T-helper 22 cell (primary cell): ENCODE results near the gene SUN1.

Experiments used
- DNase-seq: peaks from one replicate; pipeline ENCODE4 v3.0.0-alpha.2; 2020; ENCODE audit warnings: low read depth

Gene SUN1

DNA sequence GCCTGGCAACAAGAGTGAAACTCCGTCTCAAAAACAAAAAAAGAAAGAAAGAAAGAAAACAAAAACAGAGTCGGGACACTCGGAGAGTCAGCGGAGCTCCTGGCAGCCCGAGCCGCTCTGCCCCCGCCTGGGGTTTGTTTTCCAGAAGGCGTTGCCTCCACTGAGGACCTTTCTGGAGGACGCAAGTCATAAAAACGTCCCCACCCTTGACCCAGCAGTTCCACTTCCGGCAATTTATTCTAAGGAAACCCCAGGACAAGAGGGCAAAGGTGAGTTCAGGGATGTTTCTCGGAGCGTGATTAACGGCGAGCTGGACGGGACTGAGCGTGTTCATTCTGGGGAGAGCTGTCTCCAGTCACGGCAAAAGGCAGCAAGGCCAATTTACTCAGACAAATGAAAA lies 27.0 kb upstream of the SUN1 start:
- no peak for DNase-seq

DNA sequence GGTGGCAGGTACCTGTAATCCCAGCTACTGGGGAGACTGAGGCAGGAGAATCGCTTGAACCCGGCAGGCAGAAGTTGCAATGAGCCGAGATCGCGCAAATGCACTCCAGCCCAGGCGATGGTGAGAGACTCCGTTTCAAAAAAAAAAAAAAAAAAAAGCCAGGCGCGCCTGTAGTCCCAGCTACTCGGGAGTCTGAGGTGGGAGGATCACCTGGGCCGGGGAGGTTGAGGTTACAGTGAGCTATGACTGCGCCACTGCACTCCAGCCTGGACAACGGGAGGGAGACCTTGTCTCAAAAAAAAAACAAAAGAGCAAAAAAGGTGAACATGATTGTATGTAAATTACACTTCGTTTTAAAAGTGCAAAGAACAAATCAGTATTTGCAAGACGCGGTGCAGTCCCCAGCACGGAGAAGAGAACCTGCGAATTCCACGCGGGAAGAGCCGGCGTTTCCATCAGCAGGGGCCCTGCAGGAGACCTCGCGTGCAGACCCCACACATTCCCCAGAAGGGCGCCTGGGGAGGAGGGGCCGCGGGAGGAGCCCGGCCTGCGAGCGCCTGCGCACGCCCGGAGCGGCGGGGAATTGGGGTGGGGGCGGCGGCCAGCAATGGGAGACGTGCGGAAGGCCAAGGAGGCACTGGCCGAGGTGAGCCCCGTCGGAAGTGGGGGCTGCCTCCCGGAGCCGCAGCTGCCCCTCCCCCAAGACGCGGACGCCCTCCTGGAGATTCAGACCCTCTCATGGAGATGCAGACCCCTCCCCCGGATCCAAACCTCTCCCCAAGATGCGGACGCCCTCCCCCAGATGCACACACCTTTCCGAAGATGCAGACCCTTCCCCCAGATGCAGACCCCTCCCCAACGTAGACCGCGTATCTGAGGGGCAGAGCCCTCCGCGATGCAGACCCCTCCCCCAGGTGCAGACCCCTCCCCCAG lies 16.7 kb upstream of the SUN1 start:
- no peak for DNase-seq

DNA sequence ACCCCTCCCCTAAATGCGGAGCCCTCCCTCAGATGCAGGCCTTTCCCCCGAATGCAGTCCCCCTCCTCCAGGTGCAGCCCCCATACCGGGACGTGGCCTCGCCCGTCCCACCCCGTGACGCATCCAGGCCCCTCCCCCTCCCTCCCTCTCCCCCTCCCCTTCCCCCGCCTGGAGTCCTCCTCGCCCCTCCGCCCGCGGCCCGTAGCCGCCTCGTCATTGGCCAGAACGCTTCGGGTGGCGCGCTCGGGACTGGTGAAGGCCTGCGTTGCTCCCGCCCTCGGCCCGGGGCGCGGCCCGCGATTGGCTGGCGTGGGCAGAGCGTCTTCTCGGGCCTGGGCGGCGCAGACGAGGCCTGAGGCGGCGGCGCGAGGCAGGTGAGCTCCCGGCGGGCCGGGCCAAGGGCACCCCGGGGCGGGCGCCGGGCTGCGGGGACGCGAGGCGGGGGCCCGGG lies 16.0 kb upstream of the SUN1 start:
- peak; percentile 95 for DNase-seq

DNA sequence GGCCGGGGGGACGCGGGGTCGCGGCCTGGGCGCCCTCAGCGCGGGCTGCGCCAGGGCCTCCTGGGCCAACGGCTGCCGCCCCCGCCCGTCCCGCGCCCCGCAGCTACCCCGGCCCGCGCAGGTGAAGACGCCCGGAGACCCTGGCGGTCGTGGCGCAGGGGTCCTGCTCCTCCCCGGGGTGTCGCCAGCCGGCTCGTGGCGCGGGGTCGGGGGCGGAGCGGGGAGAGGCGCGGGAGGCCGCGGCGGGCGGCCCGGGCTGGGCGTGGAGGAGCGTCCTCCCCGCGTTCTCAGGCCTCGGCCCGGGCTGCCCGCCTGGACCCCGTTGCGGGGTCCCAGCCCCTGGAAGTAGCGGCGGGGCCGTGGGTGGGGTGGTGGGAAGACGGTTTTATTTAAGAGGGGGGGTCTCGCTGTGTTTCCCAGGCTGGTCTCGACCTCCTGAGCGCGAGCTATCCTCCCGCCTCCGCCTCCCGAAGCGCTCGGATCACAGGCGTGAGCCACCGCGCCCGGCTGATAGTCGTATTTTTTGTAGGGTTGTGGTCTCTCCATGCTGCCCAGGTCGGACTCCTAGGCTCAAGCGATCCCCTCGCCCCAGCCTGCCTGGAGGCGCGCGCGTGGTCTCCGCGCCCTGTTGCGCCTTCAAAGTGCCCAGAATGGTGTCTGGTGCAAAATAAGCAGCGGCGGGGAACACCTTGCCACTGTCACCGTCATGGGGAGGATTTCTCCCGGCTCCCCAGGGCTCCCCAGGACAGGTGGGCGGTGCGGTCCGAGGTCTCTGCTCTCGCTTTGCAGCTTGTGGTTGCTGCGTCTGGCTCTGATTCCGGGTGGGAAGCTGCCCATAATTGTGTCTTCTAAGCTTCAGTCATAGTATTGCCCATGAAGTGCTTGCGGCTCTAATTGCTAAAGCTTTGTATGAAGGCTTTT lies 15.3 kb upstream of the SUN1 start:
- peak; percentile 26 for DNase-seq

DNA sequence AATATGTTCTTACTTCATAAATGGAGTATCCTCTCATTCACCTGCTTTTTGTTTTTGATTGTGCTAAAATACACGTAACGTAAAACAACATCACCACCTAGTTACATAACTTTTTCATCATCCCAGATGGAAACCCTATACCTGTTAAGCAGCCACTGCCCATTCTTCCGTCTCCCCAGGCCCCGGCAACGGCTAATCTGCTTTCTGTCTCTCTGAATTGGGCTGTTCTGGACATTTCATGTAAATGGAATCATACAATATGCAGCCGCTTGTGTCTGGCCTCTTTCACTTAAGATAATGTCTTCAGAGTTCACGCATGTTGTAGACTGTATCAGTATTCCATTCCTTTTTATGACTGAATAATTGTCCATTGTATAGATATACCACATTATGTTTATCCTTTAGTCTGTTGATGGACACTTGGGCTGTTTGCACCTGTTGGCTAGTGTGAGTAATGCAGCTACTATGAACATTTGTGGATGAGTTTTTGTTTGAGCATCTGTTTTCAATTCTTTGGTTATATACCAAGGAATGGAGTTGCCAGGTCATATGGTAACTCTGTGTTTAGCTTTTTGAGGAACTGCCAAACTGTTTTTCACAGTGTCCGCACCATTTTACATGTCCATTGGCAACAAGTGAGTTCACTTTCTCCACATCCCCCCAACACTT lies 14.1 kb upstream of the SUN1 start:
- no peak for DNase-seq

DNA sequence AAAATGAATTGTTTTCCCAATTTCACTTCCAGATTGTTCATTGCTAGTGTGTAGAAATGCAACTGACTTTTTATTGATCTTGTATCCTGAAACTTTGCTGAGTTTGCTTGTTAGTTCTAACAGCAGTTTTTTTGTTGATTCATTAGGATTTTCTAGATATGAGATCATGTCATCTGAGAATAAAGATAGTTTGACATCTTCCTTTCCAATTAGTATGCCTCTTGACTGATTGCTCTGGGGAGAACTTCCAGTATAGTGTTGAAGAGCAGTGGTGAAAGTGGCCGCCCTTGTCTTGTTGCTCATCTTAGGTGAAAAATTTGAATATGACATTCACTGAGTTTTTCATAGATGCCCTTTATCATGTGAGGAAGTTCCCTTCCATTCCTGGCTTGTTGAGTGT lies 11.9 kb upstream of the SUN1 start:
- DNase-seq: no peak

DNA sequence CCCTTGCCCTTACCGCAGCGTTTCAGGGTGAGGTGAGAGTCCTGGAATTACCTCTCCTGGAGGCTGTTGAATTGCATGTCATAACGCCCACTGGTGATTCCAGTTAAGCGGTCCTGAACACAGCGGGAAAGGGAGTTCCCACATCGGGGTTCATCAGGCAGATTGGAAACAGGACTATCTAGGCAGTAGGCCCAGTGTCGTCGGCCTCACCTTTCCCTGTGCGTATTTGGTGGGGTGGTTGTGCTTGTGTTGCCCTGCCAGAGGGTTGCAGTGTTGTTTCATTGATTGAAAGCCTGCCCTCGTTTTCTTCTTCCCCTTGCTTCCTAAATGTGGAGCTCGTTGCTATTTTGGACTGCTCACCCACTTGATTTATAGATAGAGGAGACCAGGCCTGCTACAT lies 10.6 kb upstream of the SUN1 start:
- no peak for DNase-seq

DNA sequence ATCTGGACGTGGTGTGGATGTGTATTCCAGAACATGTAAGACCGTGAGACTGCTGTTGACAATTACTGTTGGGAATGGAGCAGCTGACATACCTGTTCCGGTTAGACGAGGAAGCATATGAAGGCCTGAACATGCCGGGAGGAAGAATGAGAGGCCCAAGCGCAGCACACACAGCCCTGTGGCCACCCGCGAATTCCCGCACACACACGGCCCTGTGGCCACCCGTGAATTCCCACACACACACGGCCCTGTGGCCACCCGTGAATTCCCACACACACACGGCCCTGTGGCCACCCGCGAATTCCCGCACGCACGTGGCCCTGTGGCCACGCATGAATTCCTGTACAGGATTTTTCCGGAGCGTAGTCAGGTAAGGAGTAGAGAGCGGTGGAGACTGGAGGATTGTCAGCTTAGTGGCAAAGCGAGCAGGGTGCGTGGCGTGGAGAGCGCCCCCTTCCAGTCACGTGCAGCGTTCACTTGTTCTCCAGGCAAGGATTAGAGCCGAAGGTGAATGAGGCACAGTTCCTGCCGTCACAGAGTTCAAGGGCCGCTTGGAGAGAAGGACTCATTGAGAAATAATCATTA lies 9.5 kb upstream of the SUN1 start:
- DNase-seq: no peak

DNA sequence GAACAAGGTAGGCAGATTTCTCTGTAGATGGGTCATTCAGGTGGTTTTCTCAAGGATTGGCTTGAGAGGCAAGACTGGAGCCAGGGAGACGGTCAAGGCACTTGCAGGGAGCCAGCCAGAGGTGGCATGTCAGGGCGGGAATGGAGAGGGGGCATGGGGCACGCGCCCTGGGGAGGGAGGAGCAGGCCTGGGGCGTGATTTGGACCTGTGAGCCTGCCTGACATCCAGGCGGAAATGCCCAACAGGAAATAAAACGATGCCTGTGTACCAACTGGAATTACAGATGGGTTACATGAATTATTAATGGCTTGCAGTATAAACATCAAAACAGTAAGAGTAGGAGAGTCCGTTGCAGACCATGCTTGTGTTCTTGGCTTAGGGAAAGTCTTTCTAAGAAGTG lies 8.6 kb upstream of the SUN1 start:
- no peak for DNase-seq

DNA sequence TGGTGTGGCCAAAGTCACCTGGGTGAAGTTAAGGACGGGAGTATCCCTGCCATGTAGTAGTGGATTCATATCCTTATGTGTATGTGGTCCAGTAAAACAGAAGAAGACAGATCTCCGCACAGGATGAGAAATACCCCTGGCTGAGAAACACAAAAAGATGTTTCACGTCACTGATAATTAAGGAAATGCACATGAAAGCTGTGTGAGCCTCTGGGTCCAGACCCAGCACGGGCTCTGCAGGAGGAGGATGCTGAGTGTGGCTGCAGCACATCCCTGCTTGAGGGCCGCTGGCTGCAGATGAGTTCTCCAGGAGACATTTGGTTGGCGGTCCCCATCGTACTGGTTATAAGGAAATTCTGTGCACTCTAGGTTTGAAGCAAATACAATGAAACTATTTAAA lies 8.2 kb upstream of the SUN1 start:
- DNase-seq: no peak

DNA sequence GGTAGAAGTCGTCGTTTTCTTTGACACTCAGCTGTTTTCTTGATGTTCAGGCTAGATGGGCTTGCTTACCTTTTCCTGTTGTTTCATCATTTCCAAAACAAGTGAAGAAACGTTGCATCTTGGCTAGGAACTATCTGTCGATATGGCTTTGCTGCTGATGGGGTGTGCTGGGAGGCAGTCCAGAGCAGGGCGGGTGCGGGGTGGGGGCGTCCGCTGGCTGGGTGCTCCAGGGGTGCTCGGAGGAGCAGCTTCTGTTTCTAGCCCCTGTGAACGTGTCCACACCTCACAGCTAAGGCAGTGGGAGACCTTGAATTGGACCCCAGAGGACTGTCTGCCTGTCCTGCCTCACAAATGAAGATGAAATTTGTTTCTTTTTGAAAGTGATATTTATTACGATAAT lies 7.6 kb upstream of the SUN1 start:
- no peak for DNase-seq

DNA sequence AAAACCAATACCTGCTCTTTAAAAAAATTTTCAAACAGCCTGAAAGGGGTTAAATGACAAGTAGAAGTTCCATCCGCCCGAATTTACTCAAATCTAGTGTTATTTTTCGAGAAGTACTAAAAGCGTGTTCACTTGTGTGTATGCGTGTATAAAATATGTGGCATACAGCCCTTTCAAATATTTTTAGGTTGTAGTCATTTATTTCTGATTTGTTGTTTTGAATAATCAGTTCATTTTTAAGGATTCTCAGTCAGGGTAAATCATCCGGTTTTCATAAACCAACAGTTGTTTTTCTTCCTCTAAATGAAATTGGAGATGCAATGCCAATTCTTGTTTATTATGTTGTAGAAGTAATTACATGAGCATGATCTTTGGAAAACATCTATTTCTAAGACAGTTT lies 6.9 kb upstream of the SUN1 start:
- DNase-seq: no peak

DNA sequence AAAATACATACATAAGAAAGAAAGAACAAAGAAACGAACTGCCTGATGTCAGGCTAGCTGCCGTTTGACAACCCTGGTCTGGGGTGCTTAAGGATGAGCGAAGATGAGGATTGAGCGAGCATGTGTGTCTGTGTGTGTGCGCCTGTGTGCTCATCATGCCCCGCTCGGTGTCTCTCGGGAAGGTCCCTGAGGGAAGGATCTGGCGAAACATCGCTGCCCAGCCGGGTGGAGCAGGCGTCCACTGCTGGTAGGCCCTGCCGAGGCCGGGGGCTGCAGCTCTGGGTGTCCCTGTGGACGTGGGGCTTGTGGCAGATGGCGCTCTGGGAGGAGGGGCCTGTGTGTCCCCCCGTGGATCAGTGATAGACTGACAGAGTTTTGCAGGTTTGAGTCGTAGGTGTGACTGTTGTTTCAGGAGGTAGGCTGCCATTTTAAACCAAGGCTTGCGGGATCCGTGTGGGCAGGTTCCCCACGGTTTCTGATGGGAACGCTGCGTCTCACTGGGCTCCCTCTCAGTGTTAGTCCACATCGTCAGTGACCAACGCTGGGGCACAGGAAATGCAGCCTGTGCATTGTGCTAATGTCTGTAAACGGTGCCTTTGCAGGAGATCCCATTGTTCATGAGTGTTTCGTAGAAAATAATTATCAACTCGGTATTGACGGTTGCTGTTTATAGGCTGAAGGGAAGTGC lies 5.9 kb upstream of the SUN1 start:
- DNase-seq: no peak

DNA sequence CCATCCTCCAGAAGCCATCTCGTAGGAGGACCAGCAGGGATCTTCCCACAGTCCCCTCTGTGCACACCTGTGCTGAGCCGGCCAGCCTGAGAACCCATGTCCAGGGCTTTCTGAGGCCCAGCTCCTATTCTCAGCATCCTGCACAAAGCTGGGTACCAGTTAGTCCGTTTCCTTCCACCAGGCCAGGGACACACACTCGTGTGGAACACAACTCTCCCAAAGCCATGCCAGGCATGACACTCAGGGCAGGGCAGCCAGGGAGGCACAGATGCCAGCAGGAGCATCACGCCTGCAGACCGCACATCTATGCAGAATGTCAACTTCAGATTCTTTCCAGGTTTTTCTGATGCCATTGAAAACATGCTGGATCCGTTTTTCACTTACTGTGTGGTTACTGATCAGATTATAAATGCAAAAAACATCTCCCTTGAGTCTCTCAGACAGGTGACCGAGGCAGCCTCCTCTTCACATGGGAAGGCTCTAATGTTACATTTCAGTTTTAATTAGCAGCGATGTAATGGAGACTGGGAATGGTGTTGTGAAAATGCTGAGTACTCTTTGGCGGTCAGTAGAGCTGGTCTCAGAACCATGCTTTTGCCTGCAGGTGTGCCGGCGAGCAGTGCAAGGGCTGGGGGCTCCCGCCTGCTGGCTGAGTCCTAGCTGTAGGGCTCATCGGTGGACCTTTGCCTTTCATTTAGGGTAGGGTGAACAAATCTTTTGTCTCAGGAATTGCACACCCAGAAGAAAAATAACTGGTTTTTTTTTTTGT lies 3.3 kb upstream of the SUN1 start:
- no peak for DNase-seq

DNA sequence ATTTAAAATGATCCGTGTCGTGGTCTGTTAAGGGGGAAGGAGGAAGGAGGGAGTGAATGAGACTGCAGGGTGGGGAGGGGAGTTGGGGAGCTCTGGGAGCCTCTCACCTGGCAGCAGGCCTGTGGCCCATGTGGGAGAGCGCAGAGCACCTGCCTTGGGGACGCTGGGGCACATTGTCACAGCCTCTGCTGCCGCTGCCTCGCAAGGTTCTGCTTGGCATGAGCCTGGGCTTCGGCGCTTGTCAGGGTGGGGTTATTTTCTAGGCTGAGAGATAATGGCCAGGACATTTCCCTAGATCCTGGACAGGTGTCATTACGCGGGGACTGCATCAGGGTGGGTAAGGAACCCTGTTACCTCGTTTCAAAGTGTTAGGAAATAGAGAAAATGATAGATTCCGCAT lies 2.2 kb upstream of the SUN1 start:
- DNase-seq: no peak

DNA sequence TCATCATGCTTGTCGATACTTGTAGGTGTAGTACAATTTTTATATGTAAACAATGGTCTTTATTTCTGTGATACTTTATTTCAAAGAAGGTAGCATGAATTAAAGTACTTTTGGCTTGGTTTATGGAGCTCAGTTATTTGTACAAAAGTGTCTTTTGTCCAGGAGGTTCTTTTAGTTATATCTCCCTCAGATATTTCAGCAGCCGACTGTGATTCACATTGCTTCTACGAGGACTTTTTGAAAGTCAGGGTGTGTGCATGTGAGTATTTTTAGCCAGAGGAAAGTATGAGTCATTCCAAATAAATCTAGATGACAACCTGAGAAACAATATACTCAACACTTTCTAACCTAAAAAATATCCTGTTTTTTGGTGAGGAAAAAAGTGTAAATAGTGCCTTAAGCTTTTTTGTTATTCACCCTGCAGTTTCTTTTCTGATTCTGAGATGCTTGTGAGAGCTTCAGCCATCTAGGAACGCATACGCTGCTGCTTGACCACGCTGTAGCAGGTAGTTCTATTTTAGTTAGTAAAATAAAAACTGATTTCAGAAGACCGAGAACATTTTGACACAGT lies 595 bp upstream of the SUN1 start:
- no peak for DNase-seq

DNA sequence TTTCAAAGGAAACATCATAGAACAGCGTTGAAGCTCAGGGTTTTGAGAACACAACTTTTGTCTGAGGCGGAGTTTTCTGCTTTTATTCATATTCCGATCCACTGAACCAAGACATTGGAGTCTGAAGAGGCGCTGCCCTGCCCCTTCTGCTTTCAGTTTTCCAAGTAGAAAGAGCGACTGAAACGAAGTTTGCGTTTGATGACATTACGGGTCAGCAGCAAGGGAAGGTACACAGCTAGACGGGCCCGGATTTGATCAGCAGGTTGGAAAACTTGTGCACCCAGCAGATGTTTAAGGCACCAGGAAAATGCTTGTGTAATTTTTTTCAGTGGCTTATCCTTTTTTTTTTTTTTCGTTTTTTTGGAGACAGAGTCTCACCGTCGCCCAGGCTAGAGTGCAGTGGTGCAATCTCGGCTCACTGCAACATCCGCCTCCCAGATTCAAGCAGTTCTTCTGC lies 720 bp downstream of the SUN1 start:
- DNase-seq: no peak

DNA sequence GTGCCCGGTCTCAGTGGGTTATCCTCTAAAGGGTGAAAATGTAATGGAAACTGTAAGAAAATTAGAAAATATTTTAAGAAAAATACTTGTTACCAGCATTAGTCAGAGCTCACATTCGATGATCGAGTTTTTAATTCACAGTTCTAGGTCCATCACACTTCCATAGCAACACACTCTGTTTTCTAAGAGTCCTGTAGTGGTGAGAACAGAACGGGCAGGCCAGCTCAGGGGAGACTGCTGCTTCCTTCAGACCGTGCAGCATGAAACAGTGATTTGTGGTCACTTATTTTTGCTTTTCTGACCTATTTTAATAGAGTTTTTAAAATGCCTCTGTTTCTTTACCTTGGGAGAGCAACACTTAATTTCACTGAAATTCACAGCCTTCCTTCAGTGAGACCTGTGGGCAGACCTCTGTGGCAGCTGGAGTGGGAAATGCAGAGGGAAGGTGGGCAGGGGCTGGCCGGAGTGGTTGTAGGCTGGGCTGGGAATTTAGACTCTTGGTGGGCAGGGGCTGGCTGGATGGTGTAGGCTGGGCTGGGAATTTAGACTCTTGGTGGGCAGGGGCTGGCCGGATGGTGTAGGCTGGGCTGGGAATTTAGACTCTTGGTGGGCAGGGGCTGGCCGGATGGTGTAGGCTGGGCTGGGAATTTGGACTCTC lies 1.5 kb downstream of the SUN1 start:
- no peak for DNase-seq

DNA sequence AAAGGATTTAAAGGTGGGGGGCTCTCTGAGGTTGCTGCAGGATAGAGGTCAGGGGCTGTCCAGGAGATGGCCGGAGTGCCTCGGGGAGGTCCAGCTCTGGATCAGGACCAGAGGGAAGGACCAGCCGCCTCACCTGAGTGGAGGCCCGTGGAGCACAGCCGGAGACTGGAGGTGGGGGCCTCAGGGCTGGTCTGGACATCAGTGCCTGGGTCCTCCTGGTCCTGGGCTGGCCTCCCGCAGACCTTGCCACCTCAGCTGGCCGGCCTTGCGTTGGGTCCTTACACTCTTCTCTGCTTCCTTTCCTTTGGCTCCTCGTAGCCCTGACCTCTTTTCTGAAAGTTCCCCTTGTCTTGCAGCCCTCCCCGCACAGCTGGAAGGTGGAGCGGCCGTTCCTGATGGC lies 2.0 kb downstream of the SUN1 start:
- DNase-seq: no peak

DNA sequence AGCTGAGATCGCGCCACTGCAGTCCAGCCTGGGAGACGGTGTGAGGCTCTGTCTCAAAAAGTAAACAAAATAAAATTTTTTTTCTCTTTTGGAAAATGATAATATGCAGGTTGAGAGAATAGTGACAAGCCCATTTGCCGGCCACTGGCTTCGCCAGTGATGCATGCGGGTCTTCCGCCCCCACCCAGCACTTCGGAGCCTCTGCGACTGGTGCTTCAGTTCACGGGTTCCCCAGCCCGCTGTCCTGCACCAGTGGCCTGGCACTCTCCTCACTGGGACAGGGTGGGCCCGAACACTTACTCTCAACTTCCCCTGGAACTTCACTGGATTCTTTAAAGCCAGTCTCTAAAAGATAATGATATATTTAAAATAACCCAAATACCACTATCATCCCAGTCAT lies 2.7 kb downstream of the SUN1 start:
- no peak for DNase-seq
